Effector memory CD8-positive, alpha-beta T cell (primary cell): ENCODE results near the gene THAP7.
"Not testable (repeated sequence)": the region's sequence is repeated elsewhere in the genome, so short reads cannot be mapped to it uniquely, and the experiment has no call there.

Experiments
- ATAC-seq: fragments of 150-1000 bp; cut with Tn5 transposase; replicated peaks from 2 replicates; pipeline ENCODE4 v1.10.0; 2021; ENCODE audit warnings: mild to moderate bottlenecking, moderate library complexity
- DNase-seq, 3 experiments: peaks; one replicate each; pipeline ENCODE4 v3.0.0; 2021
- H3K27ac Mint-ChIP-seq, 2 donors: one replicate each; pipeline ENCODE4 v1.8.0; 2022; ENCODE audit warnings: mild to moderate bottlenecking in 2 of 2, mixed read lengths in 2 of 2, moderate library complexity in 2 of 2
- H3K27me3 Mint-ChIP-seq, 2 donors: one replicate each; pipeline ENCODE4 v1.8.0; 2022; ENCODE audit warnings: mixed read lengths in 2 of 2
- H3K36me3 Mint-ChIP-seq: one replicate; pipeline ENCODE4 v1.8.0; 2022; ENCODE audit warnings: mild to moderate bottlenecking, moderate library complexity, mixed read lengths; ENCODE audit not compliant: insufficient read depth
- H3K4me1 Mint-ChIP-seq, 2 donors: one replicate each; pipeline ENCODE4 v1.8.0; 2022; ENCODE audit warnings: low read depth in 2 of 2, mixed read lengths in 2 of 2
- H3K4me3 Mint-ChIP-seq, 2 donors: one replicate each; pipeline ENCODE4 v1.8.0; 2022; ENCODE audit warnings: mild to moderate bottlenecking in 2 of 2, mixed read lengths in 2 of 2, moderate library complexity in 2 of 2
- H3K9me3 Mint-ChIP-seq, 2 donors: one replicate each; pipeline ENCODE4 v1.8.0; 2022; ENCODE audit warnings: mixed read lengths in 2 of 2

THAP7 gene

GRCh38 chr22:21013657-21014201 is 11.8 kb upstream of the THAP7 start:
- Mint-ChIP-seq H3K36me3 (peaks cover 8% of the 10 kb centered on the region), H3K27ac (peak overlapping the region; percentile 92 to 98), H3K4me1 (peaks cover 20 to 33% of the 10 kb centered on the region in 2 donors), H3K9me3 (no peaks in the 10 kb centered on the region), H3K27me3 (no peaks in the 10 kb centered on the region), H3K4me3 (peak overlapping the region; percentile 80 to 88)
- no peak for DNase-seq
- ATAC-seq: no peak

DNA sequence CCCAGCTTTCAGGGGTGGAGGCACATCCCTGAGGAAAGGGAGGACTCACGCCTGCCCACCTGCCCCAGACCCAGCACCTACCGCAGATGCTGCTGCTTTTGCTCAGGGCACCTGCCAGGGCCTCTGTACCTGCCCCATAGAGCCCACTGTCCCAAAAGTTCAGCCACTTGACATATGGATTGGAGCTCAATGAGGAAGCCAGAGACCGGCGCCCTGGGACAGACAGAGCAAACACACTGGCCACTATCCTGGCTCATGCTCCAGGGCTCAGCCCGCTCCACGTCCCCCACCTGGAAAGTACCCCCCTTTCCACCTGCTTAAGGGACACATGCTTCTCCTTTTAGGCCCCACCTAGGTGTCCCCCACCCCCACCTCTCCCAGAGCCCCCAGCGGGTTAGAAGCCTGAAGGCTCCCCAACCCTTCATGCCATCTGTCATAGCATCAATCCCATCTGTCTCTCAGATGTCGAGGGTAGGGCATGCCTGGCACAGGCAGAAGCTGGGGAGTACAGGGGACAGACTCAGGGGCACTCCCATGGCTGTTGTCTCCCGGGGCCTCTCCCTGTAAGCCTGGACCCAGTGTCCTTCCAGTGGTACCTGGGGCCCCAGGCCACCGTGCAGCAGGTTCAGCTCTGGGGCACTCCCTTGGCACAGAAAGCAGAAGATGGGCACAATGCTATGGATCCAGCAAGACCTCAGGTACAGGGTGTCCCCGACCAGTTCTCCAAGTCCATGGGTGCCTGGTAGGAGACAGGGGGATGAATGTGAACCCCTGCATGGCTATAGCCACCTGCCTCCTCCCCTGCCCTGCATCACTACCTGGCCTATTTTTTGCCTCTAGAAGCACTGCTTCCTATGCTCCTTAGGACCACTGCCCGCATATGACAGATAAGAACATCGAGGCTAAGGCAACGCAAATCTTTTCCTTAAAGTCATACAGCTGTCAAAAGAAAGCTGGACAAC is 10.8 kb upstream of the THAP7 start:
- H3K9me3 Mint-ChIP-seq: no peaks in the 10 kb centered on the region
- peak overlapping the region; percentile 92 to 98 for H3K27ac Mint-ChIP-seq
- no peaks in the 10 kb centered on the region for H3K27me3 Mint-ChIP-seq
- peaks cover 8% of the 10 kb centered on the region for H3K36me3 Mint-ChIP-seq
- H3K4me3 Mint-ChIP-seq: peak overlapping the region; percentile 80 to 88
- DNase-seq: no peak
- peaks cover 20 to 30% of the 10 kb centered on the region in 2 donors for H3K4me1 Mint-ChIP-seq
- no peak for ATAC-seq

DNA sequence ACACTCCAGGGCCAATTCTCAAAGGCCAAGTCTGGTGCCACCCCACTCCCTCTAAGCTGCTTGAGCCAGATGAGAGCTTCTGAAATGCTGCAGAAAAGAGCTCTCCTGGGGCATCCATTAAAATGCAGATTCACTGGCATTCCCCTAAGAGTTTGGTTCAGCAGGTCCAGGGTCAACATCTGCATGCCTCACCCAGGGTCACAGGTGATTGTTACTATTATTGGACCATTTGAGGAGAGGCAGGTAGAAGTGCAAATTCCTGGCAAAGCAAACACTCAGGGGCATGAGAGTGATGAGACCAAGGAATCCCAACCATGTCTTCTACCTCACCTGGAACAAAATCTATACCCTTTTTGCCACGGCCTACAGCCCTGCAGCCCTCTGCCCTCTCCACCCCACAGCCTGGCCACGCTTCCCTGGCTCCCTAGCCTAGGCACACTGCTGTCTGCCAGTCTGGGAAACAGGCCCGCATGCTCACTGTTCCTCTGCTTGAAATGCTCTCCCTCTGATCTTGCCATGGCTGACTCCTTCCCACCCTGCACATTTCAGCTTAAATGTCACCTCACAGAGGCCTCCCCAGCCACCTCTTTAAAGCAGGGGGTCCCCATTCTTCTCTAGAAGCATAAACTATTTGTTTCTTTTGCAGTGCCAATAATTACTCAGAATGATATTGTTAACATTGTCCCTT is 8.7 kb upstream of the THAP7 start:
- H3K36me3 Mint-ChIP-seq: peaks cover 11% of the 10 kb centered on the region
- no peak overlapping the region for H3K4me3 Mint-ChIP-seq
- no peak for ATAC-seq
- H3K4me1 Mint-ChIP-seq: peaks cover 20 to 23% of the 10 kb centered on the region in 2 donors
- H3K27me3 Mint-ChIP-seq: no peaks in the 10 kb centered on the region
- DNase-seq: no peak
- no peaks in the 10 kb centered on the region for H3K9me3 Mint-ChIP-seq
- H3K27ac Mint-ChIP-seq: peak overlapping the region in 1 of 2 donors; percentile 10

GRCh38 chr22:21009638-21010425 is 7.9 kb upstream of the THAP7 start:
- Mint-ChIP-seq H3K27me3 (no peaks in the 10 kb centered on the region), H3K27ac (peak overlapping the region in 1 of 2 donors; percentile 10), H3K36me3 (peaks cover 11% of the 10 kb centered on the region), H3K4me1 (peaks cover 14 to 16% of the 10 kb centered on the region in 2 donors), H3K4me3 (no peak overlapping the region), H3K9me3 (no peaks in the 10 kb centered on the region)
- no peak for ATAC-seq
- DNase-seq: peak in 1 of 3 experiments; percentile 22

GRCh38 chr22:21009208-21009607 is 7.3 kb upstream of the THAP7 start:
- not testable (repeated sequence) for H3K27me3 Mint-ChIP-seq, H3K27ac Mint-ChIP-seq, H3K4me3 Mint-ChIP-seq, ATAC-seq, DNase-seq, H3K36me3 Mint-ChIP-seq, H3K4me1 Mint-ChIP-seq, H3K9me3 Mint-ChIP-seq

DNA sequence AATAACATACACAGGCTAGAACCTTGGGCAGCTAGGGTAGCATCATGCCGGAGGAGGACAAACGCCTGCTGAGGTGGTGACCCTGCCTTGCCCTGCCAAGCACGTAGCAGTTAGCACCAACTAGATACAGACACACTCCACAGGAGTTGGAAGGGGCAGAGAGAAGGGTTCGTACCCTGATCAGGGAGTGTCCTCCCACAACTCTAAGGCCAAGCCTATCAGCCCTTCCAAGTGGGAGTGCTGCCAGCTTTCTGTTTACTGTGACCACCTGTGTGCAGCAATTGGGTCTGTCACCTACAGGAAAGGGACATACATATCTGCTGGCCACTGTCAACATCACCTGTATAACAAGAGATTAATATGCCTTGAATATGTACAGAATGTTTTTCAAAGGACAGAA is 1.9 kb upstream of the THAP7 start:
- DNase-seq: no peak
- ATAC-seq: no peak
- peak overlapping the region in 1 of 2 donors; percentile 100 for H3K27ac Mint-ChIP-seq
- no peaks in the 10 kb centered on the region for H3K27me3 Mint-ChIP-seq
- H3K36me3 Mint-ChIP-seq: peaks cover 36% of the 10 kb centered on the region
- H3K4me1 Mint-ChIP-seq: peaks cover 18 to 26% of the 10 kb centered on the region in 2 donors
- peak overlapping the region; percentile 93 to 97 for H3K4me3 Mint-ChIP-seq
- H3K9me3 Mint-ChIP-seq: no peaks in the 10 kb centered on the region

GRCh38 chr22:21000987-21001600 is 824 bp downstream of the THAP7 start:
- Mint-ChIP-seq H3K36me3 (peaks cover 54% of the 10 kb centered on the region), H3K27me3 (no peaks in the 10 kb centered on the region)

DNA sequence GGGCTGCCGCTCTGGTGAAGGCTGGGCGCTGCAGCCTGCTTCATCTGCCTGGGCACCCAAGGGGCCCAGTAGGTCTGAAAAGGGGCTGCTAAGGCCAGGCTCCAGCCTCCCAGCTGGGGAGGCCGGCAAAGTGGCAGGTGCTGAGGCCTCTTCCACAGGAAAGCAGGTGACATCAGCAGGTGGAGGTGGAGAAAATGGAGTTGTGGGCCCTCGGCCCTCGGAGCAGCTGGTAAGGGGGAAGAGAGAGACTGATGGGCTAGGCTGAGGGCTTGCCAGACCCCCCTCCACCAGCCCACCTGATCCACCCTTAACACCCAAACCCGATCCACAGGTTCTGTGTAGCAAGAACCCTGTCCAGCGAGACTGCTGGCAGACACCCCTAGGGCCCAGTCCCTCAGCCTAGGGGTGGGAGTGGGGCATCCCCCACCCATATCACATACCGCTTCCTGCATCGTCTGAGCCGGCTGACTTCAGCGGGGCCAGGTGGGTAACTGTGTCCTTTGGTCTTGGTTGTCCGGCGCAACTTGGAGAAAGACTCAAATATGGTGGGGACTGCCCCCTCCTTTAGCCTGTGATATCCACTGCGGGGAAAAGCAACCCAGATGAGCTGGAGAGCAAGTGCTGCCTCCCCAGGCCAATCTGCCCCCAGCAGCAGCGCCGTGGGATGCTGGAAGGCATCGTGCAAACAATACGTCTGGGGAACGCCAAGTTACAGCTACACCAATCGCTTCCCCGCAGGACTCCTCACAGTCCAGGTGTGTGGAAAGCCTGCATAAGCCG is 1.5 kb downstream of the THAP7 start:
- peak overlapping the region; percentile 93 to 97 for H3K4me3 Mint-ChIP-seq
- ATAC-seq (no peak), DNase-seq (no peak)
- peak overlapping the region; percentile 99 to 100 for H3K27ac Mint-ChIP-seq
- peaks cover 56% of the 10 kb centered on the region for H3K36me3 Mint-ChIP-seq
- no peaks in the 10 kb centered on the region for H3K27me3 Mint-ChIP-seq
- no peaks in the 10 kb centered on the region for H3K9me3 Mint-ChIP-seq
- peaks cover 22 to 27% of the 10 kb centered on the region in 2 donors for H3K4me1 Mint-ChIP-seq

More at GRCh38 chr22:21000987-21001600, 824 bp downstream of the THAP7 start:
- H3K4me1 Mint-ChIP-seq: peaks cover 22 to 27% of the 10 kb centered on the region in 2 donors
- no peaks in the 10 kb centered on the region for H3K9me3 Mint-ChIP-seq
- peak overlapping the region; percentile 93 to 97 for H3K4me3 Mint-ChIP-seq
- no peak for ATAC-seq
- DNase-seq: no peak
- peak overlapping the region; percentile 99 to 100 for H3K27ac Mint-ChIP-seq

DNA sequence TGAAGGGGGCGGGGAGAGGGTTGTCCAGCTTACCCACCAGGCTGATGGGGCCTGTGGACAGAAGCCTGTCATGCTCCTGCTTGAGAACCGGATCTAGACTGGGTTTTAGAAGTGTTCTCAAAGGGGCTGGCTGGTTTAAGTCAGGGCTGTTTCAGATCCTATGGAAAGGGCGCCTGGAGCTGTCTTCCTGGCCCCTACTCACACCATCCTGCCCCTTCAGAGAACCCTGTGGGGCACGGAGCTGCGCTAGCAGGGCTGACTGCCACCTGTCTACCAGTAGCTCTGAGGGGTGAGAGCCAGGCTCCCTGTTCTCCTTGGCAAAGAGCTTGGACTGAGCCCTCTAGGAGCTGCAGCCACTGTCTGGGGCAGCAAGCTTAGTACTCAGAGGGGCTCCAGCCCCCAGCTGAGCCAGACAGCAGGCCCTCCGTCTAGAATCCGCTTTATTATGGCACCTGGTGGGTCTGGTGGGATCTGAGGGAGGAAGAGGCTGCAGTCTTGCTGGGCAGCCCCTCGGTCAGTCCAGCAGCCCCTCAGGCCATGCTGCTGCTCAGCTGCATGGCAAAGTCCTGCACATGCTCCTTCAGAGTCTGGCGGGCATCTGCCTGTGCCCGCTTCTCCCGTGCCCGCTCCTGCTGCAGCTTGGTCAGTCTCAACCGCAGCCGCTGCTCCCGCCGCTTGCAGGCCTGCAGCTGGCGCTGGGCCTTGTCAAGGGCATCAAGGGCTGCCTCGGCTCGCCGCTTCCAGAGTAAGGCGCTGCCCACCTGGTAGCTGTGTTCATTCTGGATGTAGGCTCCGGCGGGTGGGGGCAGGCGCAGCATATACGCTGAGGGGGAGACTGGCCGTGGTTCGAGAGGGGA is 2.3 kb downstream of the THAP7 start:
- no peaks in the 10 kb centered on the region for H3K9me3 Mint-ChIP-seq
- H3K4me1 Mint-ChIP-seq: peaks cover 22 to 27% of the 10 kb centered on the region in 2 donors
- peak overlapping the region; percentile 93 to 97 for H3K4me3 Mint-ChIP-seq
- ATAC-seq: no peak
- no peak for DNase-seq
- H3K27ac Mint-ChIP-seq: peak overlapping the region in 1 of 2 donors; percentile 100
- peaks cover 58% of the 10 kb centered on the region for H3K36me3 Mint-ChIP-seq
- H3K27me3 Mint-ChIP-seq: no peaks in the 10 kb centered on the region

GRCh38 chr22:20998411-20999336 is 3.2 kb downstream of the THAP7 start:
- Mint-ChIP-seq H3K9me3 (no peaks in the 10 kb centered on the region), H3K27me3 (no peaks in the 10 kb centered on the region), H3K4me3 (no peak overlapping the region), H3K4me1 (peaks cover 22 to 27% of the 10 kb centered on the region in 2 donors), H3K27ac (peak overlapping the region in 1 of 2 donors; percentile 100), H3K36me3 (peaks cover 58% of the 10 kb centered on the region)
- ATAC-seq (no peak), DNase-seq (no peak)
